WTC11 (cell line): Measurements from ENCODE around the gene FGFR2. TPM values are rescaled to one million over a fixed set of nuclear protein-coding genes. Genes with fewer than 3 reads are reported as not detected.

Experiments used
- ATAC-seq: fragments of 200-7000 bp; cut with Tn5 transposase; 2 replicates; pipeline ENCODE4 v1.10.0; 2021; ENCODE audit warnings: mild to moderate bottlenecking, moderate library complexity
- CTCF ChIA-PET: fragments of 300-600 bp; sonication (Branson Sonifier 250); formaldehyde crosslinking; loops from one replicate; lab custom pipeline; 2021; ENCODE audit warnings: antibody characterized with exemption; lab: Charles Lee
- POLR2A ChIA-PET: fragments of 350-600 bp; sonication (Branson Sonifier 250); formaldehyde crosslinking; loops from one replicate; lab custom pipeline; 2021; ENCODE audit warnings: antibody characterized with exemption; lab: Charles Lee
- DNase-seq: peaks from one replicate; pipeline ENCODE4 v3.0.0; 2021; ENCODE audit warnings: low spot score
- H3K27ac Mint-ChIP-seq: 2 replicates; pipeline ENCODE4 v1.8.0; 2021; ENCODE audit warnings: mixed read lengths
- H3K27me3 Mint-ChIP-seq: 2 replicates; pipeline ENCODE4 v1.8.0; 2021; ENCODE audit warnings: low read depth, mild to moderate bottlenecking, moderate library complexity, mixed read lengths
- H3K36me3 Mint-ChIP-seq: 2 replicates; pipeline ENCODE4 v1.8.0; 2021; ENCODE audit warnings: mixed read lengths
- H3K4me1 Mint-ChIP-seq: 2 replicates; pipeline ENCODE4 v1.8.0; 2022; ENCODE audit warnings: mixed read lengths
- H3K4me3 Mint-ChIP-seq: 2 replicates; pipeline ENCODE4 v1.8.0; 2021; ENCODE audit warnings: mild to moderate bottlenecking, moderate library complexity, mixed read lengths
- H3K9me3 Mint-ChIP-seq: 2 replicates; pipeline ENCODE4 v1.8.0; 2021; ENCODE audit warnings: mixed read lengths
- ATF2 ChIP-seq: sonication (generic); formaldehyde crosslinking; IDR thresholded peaks from 2 replicates; pipeline ENCODE4 v1.8.1; 2022; ENCODE audit warnings: low read depth, missing genetic modification reagents, borderline replicate concordance
- ATF3 ChIP-seq: sonication (generic); formaldehyde crosslinking; conservative IDR thresholded peaks from 2 replicates; pipeline ENCODE4 v1.8.1; 2022; ENCODE audit warnings: mild to moderate bottlenecking, missing genetic modification reagents
- CREB1 ChIP-seq: sonication (generic); formaldehyde crosslinking; IDR thresholded peaks from 2 replicates; pipeline ENCODE4 v1.8.0; 2023; ENCODE audit warnings: mild to moderate bottlenecking, missing genetic modification reagents
- ELF4 ChIP-seq: sonication (generic); formaldehyde crosslinking; IDR thresholded peaks from 2 replicates; pipeline ENCODE4 v1.8.1; 2022; ENCODE audit warnings: low read depth, mild to moderate bottlenecking, moderate library complexity, missing genetic modification reagents
- GABPB1 ChIP-seq: sonication (generic); formaldehyde crosslinking; IDR thresholded peaks from 2 replicates; pipeline ENCODE4 v1.8.1; 2023; ENCODE audit warnings: mild to moderate bottlenecking, missing genetic modification reagents
- HMGXB4 ChIP-seq: sonication (generic); formaldehyde crosslinking; IDR thresholded peaks from 2 replicates; pipeline ENCODE4 v1.8.1; 2023; ENCODE audit warnings: mild to moderate bottlenecking, moderate library complexity, missing genetic modification reagents
- NR1H2 ChIP-seq: sonication (generic); formaldehyde crosslinking; IDR thresholded peaks from 2 replicates; pipeline ENCODE4 v1.9.0; 2021; ENCODE audit warnings: mild to moderate bottlenecking, moderate library complexity, missing genetic modification reagents
- NR3C1 ChIP-seq: sonication (generic); formaldehyde crosslinking; conservative IDR thresholded peaks from 2 replicates; pipeline ENCODE4 v1.8.1; 2023; ENCODE audit warnings: low read depth, mild to moderate bottlenecking, missing genetic modification reagents
- PRDM15 ChIP-seq: sonication (generic); formaldehyde crosslinking; IDR thresholded peaks from 2 replicates; pipeline ENCODE4 v1.8.0; 2022; ENCODE audit warnings: missing genetic modification reagents
- PRRX2 ChIP-seq: fragments of 250-450 bp; sonication (Bioruptor Pico); IDR thresholded peaks from 2 replicates; pipeline ENCODE4 v1.8.0; 2021; ENCODE audit warnings: mild to moderate bottlenecking
- SMAD4 ChIP-seq: sonication (generic); formaldehyde crosslinking; IDR thresholded peaks from 2 replicates; pipeline ENCODE4 v1.8.0; 2022; ENCODE audit warnings: mild to moderate bottlenecking, missing genetic modification reagents
- TEAD1 ChIP-seq: sonication (generic); formaldehyde crosslinking; IDR thresholded peaks from 2 replicates; pipeline ENCODE4 v1.8.0; 2022; ENCODE audit warnings: mild to moderate bottlenecking, missing genetic modification reagents
- ZBTB21 ChIP-seq: sonication (generic); formaldehyde crosslinking; IDR thresholded peaks from 2 replicates; pipeline ENCODE4 v1.8.1; 2023; ENCODE audit warnings: mild to moderate bottlenecking, missing genetic modification reagents, borderline replicate concordance
- ZNF263 ChIP-seq: sonication (generic); formaldehyde crosslinking; IDR thresholded peaks from 2 replicates; pipeline ENCODE4 v1.8.1; 2022; ENCODE audit warnings: low read depth, mild to moderate bottlenecking, moderate library complexity, missing genetic modification reagents
- ZNF416 ChIP-seq: fragments of 250-450 bp; sonication (Bioruptor Pico); IDR thresholded peaks from 2 replicates; pipeline ENCODE4 v1.9.0; 2021; ENCODE audit warnings: mild to moderate bottlenecking, inconsistent platforms
- total RNA-seq: library from RNA; stranded (reverse); gene quantifications from 3 replicates; pipeline ENCODE4 v1.2.3, GENCODE V29; 2021
- TF ChIP-seq, protein P1 (sequence below): sonication (generic); formaldehyde crosslinking; IDR thresholded peaks from 2 replicates; pipeline ENCODE4 v1.8.1; 2022; ENCODE audit warnings: mild to moderate bottlenecking, missing genetic modification reagents, moderate library complexity, borderline replicate concordance
- TF ChIP-seq, protein P2 (sequence below): sonication (generic); formaldehyde crosslinking; IDR thresholded peaks from 2 replicates; pipeline ENCODE4 v1.8.1; 2023; ENCODE audit warnings: mild to moderate bottlenecking, missing genetic modification reagents, moderate library complexity
- TF ChIP-seq, protein P3 (sequence below): fragments of 200-600 bp; IDR thresholded peaks from 2 replicates; pipeline ENCODE4 v1.8.0; 2022; ENCODE audit warnings: antibody characterized with exemption
- TF ChIP-seq, protein P4 (sequence below): sonication (generic); formaldehyde crosslinking; IDR thresholded peaks from 2 replicates; pipeline ENCODE4 v1.8.1; 2023; ENCODE audit warnings: mild to moderate bottlenecking, missing genetic modification reagents, borderline replicate concordance

The FGFR2 gene
- total RNA-seq, 1 experiment from 2014 or later: 95.0 TPM

DNA sequence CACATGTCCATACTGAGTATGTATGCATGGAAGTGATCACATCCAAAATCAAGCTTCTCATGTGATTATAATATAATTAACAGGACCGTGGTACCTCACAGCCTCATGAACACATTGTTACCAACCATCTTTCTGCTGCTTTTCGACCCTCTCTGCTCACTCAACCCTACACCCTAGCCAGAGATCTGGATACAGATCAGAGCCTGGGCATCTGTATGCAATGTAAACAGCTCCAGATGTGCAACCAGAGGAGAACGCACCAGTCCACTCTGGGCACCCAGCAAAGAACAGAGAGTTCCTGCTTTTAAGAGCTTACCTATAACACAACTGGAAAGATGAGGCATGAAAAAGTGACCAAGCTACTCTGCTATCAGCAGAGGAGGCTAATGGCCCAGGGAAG is 145.1 kb downstream of the FGFR2 start:
- H3K27me3 Mint-ChIP-seq: no peaks in the 10 kb centered on the region
- H3K36me3 Mint-ChIP-seq: no peaks in the 10 kb centered on the region
- H3K9me3 Mint-ChIP-seq: no peaks in the 10 kb centered on the region
- TF ChIP-seq, protein P1, sequence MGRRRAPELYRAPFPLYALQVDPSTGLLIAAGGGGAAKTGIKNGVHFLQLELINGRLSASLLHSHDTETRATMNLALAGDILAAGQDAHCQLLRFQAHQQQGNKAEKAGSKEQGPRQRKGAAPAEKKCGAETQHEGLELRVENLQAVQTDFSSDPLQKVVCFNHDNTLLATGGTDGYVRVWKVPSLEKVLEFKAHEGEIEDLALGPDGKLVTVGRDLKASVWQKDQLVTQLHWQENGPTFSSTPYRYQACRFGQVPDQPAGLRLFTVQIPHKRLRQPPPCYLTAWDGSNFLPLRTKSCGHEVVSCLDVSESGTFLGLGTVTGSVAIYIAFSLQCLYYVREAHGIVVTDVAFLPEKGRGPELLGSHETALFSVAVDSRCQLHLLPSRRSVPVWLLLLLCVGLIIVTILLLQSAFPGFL (CRISPR knock-in tag): no peak
- TF ChIP-seq HMGXB4 (CRISPR knock-in tag) (no peak), SMAD4 (no peak)
- H3K4me1 Mint-ChIP-seq: no peaks in the 10 kb centered on the region
- CTCF ChIA-PET: no interaction called here
- ATAC-seq (no peak), DNase-seq (no peak)
- H3K4me3 Mint-ChIP-seq: no peak overlapping the region
- no peak overlapping the region for H3K27ac Mint-ChIP-seq
- POLR2A ChIA-PET: no interaction called here

- Mint-ChIP-seq H3K4me3 (no peak overlapping the region), H3K4me1 (no peaks in the 10 kb centered on the region)
These were observed 145.7 kb downstream of the FGFR2 start for GRCh38 chr10:121452581-121452980.

More at GRCh38 chr10:121452581-121452980, 145.7 kb downstream of the FGFR2 start:
- ChIA-PET CTCF (no interaction called here), POLR2A (no interaction called here)
- DNase-seq (no peak), ATAC-seq (no peak)
- H3K9me3 Mint-ChIP-seq: no peaks in the 10 kb centered on the region
- TF ChIP-seq TEAD1: no peak
- TF ChIP-seq ATF2 (CRISPR knock-in tag): no peak
- TF ChIP-seq ELF4 (CRISPR knock-in tag): no peak
- TF ChIP-seq NR3C1 (CRISPR knock-in tag): no peak
- TF ChIP-seq ZBTB21 (CRISPR knock-in tag): no peak
- TF ChIP-seq ATF3 (CRISPR knock-in tag): no peak
- no peak for TF ChIP-seq PRDM15
- TF ChIP-seq, protein P2, sequence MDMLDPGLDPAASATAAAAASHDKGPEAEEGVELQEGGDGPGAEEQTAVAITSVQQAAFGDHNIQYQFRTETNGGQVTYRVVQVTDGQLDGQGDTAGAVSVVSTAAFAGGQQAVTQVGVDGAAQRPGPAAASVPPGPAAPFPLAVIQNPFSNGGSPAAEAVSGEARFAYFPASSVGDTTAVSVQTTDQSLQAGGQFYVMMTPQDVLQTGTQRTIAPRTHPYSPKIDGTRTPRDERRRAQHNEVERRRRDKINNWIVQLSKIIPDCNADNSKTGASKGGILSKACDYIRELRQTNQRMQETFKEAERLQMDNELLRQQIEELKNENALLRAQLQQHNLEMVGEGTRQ (CRISPR knock-in tag): no peak
- no peak for TF ChIP-seq GABPB1 (CRISPR knock-in tag)
- TF ChIP-seq NR1H2 (CRISPR knock-in tag): no peak
- TF ChIP-seq PRRX2 (CRISPR knock-in tag): no peak
- TF ChIP-seq CREB1 (CRISPR knock-in tag): no peak
- TF ChIP-seq, protein P3, sequence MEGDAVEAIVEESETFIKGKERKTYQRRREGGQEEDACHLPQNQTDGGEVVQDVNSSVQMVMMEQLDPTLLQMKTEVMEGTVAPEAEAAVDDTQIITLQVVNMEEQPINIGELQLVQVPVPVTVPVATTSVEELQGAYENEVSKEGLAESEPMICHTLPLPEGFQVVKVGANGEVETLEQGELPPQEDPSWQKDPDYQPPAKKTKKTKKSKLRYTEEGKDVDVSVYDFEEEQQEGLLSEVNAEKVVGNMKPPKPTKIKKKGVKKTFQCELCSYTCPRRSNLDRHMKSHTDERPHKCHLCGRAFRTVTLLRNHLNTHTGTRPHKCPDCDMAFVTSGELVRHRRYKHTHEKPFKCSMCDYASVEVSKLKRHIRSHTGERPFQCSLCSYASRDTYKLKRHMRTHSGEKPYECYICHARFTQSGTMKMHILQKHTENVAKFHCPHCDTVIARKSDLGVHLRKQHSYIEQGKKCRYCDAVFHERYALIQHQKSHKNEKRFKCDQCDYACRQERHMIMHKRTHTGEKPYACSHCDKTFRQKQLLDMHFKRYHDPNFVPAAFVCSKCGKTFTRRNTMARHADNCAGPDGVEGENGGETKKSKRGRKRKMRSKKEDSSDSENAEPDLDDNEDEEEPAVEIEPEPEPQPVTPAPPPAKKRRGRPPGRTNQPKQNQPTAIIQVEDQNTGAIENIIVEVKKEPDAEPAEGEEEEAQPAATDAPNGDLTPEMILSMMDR: no peak
- TF ChIP-seq, protein P4, sequence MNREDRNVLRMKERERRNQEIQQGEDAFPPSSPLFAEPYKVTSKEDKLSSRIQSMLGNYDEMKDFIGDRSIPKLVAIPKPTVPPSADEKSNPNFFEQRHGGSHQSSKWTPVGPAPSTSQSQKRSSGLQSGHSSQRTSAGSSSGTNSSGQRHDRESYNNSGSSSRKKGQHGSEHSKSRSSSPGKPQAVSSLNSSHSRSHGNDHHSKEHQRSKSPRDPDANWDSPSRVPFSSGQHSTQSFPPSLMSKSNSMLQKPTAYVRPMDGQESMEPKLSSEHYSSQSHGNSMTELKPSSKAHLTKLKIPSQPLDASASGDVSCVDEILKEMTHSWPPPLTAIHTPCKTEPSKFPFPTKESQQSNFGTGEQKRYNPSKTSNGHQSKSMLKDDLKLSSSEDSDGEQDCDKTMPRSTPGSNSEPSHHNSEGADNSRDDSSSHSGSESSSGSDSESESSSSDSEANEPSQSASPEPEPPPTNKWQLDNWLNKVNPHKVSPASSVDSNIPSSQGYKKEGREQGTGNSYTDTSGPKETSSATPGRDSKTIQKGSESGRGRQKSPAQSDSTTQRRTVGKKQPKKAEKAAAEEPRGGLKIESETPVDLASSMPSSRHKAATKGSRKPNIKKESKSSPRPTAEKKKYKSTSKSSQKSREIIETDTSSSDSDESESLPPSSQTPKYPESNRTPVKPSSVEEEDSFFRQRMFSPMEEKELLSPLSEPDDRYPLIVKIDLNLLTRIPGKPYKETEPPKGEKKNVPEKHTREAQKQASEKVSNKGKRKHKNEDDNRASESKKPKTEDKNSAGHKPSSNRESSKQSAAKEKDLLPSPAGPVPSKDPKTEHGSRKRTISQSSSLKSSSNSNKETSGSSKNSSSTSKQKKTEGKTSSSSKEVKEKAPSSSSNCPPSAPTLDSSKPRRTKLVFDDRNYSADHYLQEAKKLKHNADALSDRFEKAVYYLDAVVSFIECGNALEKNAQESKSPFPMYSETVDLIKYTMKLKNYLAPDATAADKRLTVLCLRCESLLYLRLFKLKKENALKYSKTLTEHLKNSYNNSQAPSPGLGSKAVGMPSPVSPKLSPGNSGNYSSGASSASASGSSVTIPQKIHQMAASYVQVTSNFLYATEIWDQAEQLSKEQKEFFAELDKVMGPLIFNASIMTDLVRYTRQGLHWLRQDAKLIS: no peak
- TF ChIP-seq ZNF263 (CRISPR knock-in tag): no peak
- TF ChIP-seq ZNF416 (CRISPR knock-in tag): no peak
- H3K36me3 Mint-ChIP-seq: no peaks in the 10 kb centered on the region
- H3K27me3 Mint-ChIP-seq: no peaks in the 10 kb centered on the region
- H3K27ac Mint-ChIP-seq: no peak overlapping the region
